ENCODE measurements around the gene SEPTIN2. TPM values are rescaled to one million over a fixed set of nuclear protein-coding genes. Genes with fewer than 3 reads are reported as not detected.

The SEPTIN2 gene
- total RNA-seq, 2 donors from 2014 or later = 180 to 230 TPM

DNA sequence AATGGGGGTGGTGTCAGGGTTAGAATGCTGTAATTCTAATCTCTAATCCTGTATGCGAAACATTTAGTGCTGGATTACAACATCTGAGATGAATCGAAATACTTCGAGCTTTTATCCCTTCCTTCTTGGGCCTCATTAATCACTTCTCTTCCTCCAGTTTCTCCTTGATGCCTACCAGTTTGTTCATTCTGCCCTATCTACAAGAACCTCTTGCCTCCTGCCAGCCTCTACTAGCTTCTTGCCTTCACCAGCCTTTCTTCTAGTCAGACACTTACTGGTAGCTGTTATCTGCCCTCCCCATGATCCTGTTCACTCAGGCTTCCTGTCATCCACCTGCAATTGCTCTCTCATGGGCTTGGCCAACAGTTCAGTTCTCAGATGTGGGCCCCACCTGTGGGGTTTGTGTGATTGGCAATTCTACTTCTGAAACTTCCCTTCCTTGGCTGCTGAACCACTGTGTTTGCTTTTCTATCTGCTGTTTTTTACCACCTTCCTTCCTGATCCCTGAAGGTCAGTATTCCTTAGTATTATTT lies 25.0 kb downstream of the SEPTIN2 start:
- no peaks in the 10 kb centered on the region for H3K27me3 Mint-ChIP-seq
- H3K36me3 Mint-ChIP-seq (ENCODE audit: low read depth) = peaks cover 96% of the 10 kb centered on the region
- H3K4me3 Mint-ChIP-seq = no peak overlapping the region
- ATAC-seq (replicated peaks) = no peak
- H3K9me3 Mint-ChIP-seq = no peaks in the 10 kb centered on the region
- H3K4me1 Mint-ChIP-seq = peaks cover 26% of the 10 kb centered on the region
- H3K27ac Mint-ChIP-seq = peak overlapping the region; percentile 75

DNA sequence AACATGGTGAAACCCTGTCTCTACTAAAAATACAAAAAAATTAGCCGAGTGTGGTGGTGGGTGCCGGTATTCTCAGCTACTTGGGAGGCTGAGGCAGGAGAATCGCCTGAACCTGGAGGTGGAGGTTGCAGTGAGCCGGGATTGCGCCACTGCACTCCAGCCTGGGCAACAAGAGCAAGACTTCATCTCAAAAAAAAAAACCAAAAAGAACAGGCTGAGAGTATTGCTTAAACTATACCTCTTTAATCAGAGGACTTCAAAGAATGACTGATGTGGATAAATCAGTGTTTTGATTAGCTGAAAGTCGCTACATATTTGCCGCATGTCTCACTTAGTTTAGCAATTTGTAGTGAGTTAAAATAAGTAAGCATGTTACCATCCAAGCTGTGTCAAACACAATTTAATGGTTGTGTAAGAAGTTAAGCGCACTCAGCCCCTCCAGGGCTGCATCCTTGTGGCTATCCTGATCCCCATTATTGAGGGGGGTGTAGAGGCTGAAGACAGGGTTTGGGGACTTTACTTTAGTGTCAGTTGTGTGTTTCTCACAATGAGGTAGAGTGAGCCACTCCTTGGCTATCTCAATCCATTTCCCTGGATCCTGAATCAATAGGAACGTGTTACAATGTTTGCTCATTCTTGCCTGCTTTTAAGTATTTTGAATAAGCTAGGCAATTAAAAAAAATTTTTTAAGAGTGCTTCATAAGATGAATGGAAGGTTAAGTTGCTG lies 29.4 kb downstream of the SEPTIN2 start:
- H3K4me3 Mint-ChIP-seq = no peak overlapping the region
- no peak for ATAC-seq (replicated peaks)
- H3K9me3 Mint-ChIP-seq = no peaks in the 10 kb centered on the region
- no peaks in the 10 kb centered on the region for H3K27me3 Mint-ChIP-seq
- H3K36me3 Mint-ChIP-seq (ENCODE audit: low read depth) = peaks cover 100% of the 10 kb centered on the region
- H3K4me1 Mint-ChIP-seq = peaks cover 12% of the 10 kb centered on the region
- no peak overlapping the region for H3K27ac Mint-ChIP-seq

DNA sequence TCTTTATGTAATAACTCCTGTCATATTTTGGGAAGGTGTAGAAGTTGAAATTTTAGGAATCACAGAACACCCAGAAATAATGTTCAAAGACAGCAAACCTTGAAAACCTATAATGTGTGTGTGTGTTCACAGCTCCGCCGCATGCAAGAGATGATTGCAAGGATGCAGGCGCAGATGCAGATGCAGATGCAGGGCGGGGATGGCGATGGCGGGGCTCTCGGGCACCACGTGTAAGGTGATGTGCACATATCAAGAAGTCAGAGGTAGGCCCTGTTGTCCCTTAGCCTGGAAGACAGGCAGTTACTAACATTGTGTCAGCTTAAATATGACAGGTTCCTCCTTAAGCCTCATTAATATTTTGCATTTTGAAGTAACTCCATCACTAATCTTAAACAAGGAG lies 34.2 kb downstream of the SEPTIN2 start:
- Mint-ChIP-seq H3K36me3 (ENCODE audit: low read depth) (peaks cover 93% of the 10 kb centered on the region), H3K4me1 (peaks cover 7% of the 10 kb centered on the region), H3K4me3 (no peak overlapping the region), H3K27me3 (no peaks in the 10 kb centered on the region), H3K9me3 (no peaks in the 10 kb centered on the region), H3K27ac (no peak overlapping the region)
- ATAC-seq (replicated peaks) = no peak

DNA sequence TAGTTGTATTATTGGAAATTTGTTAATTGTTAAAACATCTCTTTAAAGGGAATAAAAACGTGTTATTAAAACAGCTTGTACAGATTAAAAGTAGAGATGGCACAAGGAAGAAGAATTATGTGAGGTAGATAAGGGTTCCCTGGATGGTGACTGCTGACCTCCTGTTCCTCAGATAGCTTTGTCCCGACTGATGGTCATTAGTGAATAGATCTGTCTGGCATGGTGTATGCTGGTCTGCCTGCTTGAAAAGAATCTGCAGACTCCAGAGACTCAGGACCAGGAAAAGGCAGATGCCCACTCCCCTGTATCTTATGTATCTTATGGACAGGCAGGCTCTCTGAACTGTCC lies 34.8 kb downstream of the SEPTIN2 start:
- Mint-ChIP-seq H3K36me3 (ENCODE audit: low read depth) (peaks cover 87% of the 10 kb centered on the region), H3K27me3 (no peaks in the 10 kb centered on the region), H3K27ac (no peak overlapping the region), H3K9me3 (no peaks in the 10 kb centered on the region), H3K4me1 (peaks cover 7% of the 10 kb centered on the region), H3K4me3 (no peak overlapping the region)
- ATAC-seq (replicated peaks) = no peak

DNA sequence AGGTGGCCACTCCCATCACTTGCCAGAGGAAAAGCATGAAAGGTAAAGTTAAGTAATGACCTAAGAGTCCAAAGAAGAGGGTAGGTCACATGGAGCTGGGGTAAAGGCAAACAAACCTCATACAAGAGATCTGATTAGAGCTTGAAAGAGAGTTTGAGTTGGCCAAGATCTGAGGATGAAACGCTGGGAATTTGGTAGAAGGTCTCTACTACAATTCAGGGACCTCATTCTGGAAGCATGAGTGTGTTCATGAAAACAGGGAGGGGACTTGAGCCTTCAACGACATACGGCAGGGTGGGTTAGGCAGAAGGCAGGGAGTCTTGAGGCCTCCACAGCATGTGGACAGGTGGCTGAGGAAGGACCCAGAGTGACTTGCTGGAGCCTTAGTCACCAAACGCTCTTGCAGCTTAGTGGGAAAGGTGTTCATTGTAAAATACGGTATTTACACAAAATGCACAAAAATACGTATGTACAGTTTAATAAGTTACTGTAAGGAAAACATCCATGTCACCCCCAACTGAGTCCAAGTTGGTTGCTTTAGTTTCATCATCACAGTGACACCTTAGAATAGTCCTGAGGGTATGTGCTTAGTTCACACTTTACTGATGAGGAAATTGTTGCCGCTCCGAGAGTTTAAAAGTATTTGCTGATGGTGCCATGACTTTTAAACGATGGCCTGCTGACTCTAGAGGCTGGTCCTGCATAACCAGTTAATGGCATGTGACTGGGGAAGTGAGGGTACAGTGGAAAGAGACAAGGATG lies 35.3 kb downstream of the SEPTIN2 start:
- Mint-ChIP-seq H3K9me3 (no peaks in the 10 kb centered on the region), H3K36me3 (ENCODE audit: low read depth) (peaks cover 81% of the 10 kb centered on the region), H3K27ac (no peak overlapping the region), H3K27me3 (no peaks in the 10 kb centered on the region), H3K4me1 (peaks cover 7% of the 10 kb centered on the region), H3K4me3 (no peak overlapping the region)
- no peak for ATAC-seq (replicated peaks)

DNA sequence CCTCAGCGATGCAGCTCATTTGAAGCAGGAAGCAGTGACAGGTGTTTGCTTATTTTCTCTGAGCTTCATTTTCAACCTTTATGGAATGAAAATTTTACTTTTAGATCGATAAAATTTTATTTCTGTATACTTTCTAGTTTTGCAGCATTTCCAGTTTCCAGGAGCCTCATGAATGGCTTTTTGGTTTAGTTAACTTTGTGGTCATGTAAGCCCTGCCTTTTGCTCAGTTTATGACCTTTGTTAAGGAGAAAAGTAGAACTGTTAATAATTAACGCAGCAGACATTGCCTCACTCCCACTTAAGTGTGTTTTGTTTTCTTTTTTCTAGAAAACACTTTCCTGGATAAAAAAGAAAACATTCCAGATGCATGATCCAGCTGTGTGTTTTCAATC lies 35.9 kb downstream of the SEPTIN2 start:
- H3K36me3 Mint-ChIP-seq (ENCODE audit: low read depth) = peaks cover 76% of the 10 kb centered on the region
- ATAC-seq (replicated peaks) = no peak
- H3K4me1 Mint-ChIP-seq = peaks cover 7% of the 10 kb centered on the region
- no peak overlapping the region for H3K4me3 Mint-ChIP-seq
- H3K9me3 Mint-ChIP-seq = no peaks in the 10 kb centered on the region
- peak overlapping the region; percentile 63 for H3K27ac Mint-ChIP-seq
- H3K27me3 Mint-ChIP-seq = no peaks in the 10 kb centered on the region

DNA sequence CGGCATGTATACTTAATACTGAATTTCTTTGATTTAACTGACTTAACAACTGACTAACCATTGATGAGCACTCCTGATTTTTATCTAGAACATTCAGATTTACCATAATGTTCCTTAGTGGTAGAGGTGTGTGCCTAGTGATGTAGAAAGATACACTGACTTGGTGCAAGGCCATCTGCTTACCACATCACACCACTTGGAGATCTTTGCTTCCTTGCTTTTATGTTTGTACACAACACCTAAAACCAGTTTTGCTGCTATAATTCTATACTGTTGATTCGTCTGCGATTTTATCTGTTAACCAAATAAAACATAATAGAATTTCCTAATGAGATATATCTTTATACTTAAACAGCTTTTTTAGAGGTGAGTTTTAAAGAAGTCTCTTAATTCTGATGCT lies 36.5 kb downstream of the SEPTIN2 start:
- peaks cover 70% of the 10 kb centered on the region for H3K36me3 Mint-ChIP-seq (ENCODE audit: low read depth)
- H3K4me3 Mint-ChIP-seq = no peak overlapping the region
- H3K4me1 Mint-ChIP-seq = peaks cover 11% of the 10 kb centered on the region
- H3K27ac Mint-ChIP-seq = peak overlapping the region; percentile 63
- ATAC-seq (replicated peaks) = no peak
- H3K9me3 Mint-ChIP-seq = no peaks in the 10 kb centered on the region
- no peaks in the 10 kb centered on the region for H3K27me3 Mint-ChIP-seq

DNA sequence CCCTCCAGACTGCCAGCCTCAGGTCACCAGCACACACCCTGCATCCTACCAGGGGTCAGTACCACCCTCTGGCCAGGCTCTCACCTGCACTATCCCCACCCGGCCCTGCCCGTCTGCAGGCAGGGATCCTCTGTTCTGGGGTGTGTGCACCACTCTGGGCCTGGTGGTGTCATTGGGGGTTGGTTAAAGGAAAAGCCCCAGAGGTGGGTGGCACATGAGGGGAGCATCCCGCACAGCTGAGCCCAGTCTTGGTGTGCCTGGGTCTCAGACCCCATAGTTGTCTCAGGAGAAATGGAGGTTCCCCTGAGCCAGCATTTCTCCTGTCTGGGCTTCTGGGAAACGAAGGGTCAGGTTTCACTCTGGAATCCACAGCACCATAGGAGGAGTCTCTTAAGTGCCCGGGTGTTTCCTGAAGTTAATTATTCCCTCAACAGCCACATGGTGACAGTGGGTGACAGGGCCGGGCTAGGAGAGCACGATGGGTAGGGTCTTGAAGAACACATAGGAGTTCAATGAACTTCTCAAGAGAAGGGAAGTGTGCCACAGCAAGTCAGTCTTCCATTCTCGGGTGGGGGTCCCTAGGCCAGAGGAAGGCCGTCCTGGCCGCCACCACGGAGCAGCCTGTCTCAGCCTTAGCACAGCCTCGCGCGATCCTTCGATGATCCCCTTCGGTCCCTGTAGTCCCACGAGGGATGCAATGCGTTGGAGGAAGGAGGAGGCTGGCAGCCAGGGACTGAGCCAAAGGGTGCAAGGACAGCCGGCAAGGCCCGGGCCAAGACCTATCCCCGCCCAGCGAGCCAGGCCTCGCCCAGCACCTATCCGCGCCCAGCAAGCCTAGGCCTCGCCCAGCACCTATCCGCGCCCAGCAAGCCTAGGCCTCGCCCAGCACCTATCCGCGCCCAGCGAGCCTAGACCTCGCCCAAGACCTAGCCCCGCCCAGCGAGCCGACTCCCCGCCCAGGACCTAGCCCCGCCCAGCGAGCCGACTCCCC lies 39.2 kb downstream of the SEPTIN2 start:
- peaks cover 20% of the 10 kb centered on the region for H3K4me1 Mint-ChIP-seq
- ATAC-seq (replicated peaks) = peak; percentile 30
- H3K9me3 Mint-ChIP-seq = no peaks in the 10 kb centered on the region
- no peak overlapping the region for H3K27ac Mint-ChIP-seq
- no peaks in the 10 kb centered on the region for H3K27me3 Mint-ChIP-seq
- peaks cover 42% of the 10 kb centered on the region for H3K36me3 Mint-ChIP-seq (ENCODE audit: low read depth)
- peak overlapping the region; percentile 26 for H3K4me3 Mint-ChIP-seq

DNA sequence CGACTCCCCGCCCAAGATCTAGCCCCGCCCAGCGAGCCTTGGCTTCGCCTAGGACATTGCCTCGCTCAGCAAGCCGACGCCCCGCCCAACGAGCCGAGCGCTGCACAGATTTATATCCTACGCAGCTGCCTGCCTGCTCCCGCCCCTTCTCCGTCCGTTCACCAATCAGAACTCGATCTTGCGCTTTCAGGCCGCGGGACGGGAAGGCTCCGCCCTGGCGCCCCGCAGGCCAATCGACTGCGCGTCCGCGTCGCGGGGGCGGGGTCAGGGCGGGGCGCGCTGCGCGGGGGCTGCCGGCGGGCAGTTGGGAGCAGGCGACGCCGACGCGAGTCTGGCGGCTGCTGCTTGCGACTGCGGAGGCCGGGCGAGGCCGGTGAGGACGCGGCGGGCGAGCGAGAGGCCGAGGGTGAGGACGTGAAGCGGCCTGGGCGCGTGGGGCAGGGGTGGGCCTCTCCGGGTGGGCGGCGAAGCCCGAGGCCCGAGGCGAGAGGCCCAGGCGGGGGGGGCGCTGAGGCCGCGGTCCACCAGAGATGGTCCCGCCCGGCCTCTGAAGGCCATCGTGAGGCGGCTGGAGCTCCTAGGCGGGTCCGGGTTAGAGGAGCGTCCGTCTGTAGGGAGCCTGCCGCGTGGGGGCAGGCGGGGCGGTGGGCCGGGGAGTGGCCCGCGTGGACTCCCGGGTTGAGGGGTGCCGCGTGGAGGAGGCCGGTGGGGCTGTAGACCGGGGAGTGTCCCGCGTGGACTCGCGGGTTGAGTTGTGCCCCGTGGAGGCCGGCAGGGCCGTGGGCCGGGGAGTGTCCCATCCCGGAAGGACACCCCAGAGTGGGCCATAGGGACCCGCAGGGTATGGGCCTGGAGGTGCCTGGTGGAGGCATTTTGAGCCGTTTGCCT lies 40.5 kb downstream of the SEPTIN2 start, which contains the start of gene FARP2:
FARP2 (plus strand) TSS at position 303 of the 888 bp plus-strand sequence. CDS start 16,823 bp downstream, outside the sequence.
- H3K27me3 Mint-ChIP-seq = no peaks in the 10 kb centered on the region
- H3K36me3 Mint-ChIP-seq (ENCODE audit: low read depth) = peaks cover 30% of the 10 kb centered on the region
- H3K27ac Mint-ChIP-seq = peak within 1 kb of the TSS; percentile 54
- peak within 1 kb of the TSS; percentile 80 for H3K4me3 Mint-ChIP-seq
- peaks cover 20% of the 10 kb centered on the region for H3K4me1 Mint-ChIP-seq
- peak; percentile 94 for ATAC-seq (replicated peaks)
- H3K9me3 Mint-ChIP-seq = no peaks in the 10 kb centered on the region

DNA sequence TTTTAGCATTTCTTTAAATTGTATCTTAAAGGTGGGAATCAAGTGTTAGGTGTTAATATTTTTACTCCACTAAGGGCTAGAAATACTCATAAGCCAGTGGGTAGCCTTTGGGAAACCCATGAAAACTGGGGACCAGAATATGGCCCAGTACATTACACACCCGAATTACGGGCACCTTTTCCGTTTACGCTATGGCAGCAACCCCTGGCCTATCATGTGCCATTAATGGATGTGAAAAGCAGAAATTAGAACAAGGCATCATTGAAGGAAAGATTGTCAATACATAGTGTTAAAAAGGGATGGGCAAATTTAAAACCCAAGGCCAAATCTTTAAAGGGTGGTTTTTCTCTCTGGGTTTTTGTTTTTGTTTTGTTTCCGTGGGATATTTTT lies 41.1 kb downstream of the SEPTIN2 start:
- Mint-ChIP-seq H3K4me3 (peak overlapping the region; percentile 80), H3K27me3 (no peaks in the 10 kb centered on the region)

DNA sequence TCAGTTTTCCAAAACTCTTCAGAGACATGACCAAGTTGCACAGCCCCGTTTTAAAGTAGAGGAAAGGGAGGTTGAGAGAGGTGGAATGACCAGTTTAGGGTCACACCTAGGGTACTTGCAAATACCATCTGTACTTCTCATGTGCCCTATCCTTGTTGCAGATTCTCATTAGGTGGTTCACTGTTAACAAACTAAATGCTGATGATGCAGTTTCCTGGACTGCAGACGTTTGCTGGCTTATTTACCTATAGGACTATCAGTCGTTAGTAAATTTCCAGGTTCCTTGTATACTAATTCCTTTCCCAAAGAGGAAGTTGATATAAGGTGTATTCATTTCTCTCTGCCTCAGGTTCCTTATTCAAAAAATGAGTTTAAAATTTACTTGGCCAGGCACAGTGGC lies 41.8 kb downstream of the SEPTIN2 start:
- Mint-ChIP-seq H3K27ac (peak overlapping the region; percentile 54), H3K4me1 (peaks cover 20% of the 10 kb centered on the region), H3K27me3 (no peaks in the 10 kb centered on the region)

More for the DNA sequence above, 41.1 kb downstream of the SEPTIN2 start:
- H3K4me1 Mint-ChIP-seq = peaks cover 20% of the 10 kb centered on the region
- no peaks in the 10 kb centered on the region for H3K9me3 Mint-ChIP-seq
- H3K36me3 Mint-ChIP-seq (ENCODE audit: low read depth) = peaks cover 23% of the 10 kb centered on the region
- H3K27ac Mint-ChIP-seq = peak overlapping the region; percentile 54
- no peak for ATAC-seq (replicated peaks)

DNA sequence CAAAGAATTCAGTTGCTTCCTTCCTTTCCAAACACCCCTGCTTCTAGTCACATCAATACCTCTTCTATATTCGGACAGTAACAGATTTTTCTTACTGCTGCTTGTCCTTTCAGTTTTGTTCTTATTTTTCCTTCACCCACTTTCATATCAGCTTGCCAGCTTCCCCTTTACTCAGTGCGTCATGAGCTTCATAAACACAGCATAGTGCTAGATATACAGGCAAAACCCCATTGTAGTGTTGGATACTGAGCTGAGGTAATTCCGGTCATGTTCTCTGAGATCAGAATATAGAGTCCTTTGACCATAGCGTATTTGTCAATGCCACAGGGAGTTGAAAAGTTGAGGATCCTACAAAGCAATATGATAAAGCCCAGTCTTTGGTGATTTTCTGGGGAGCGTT lies 42.7 kb downstream of the SEPTIN2 start:
- Mint-ChIP-seq H3K27me3 (no peaks in the 10 kb centered on the region), H3K4me1 (peaks cover 16% of the 10 kb centered on the region), H3K4me3 (peak overlapping the region; percentile 33), H3K9me3 (no peaks in the 10 kb centered on the region), H3K36me3 (ENCODE audit: low read depth) (peaks cover 7% of the 10 kb centered on the region), H3K27ac (peak overlapping the region; percentile 1)
- peak; percentile 13 for ATAC-seq (replicated peaks)

More for the DNA sequence above, 41.8 kb downstream of the SEPTIN2 start:
- Mint-ChIP-seq H3K9me3 (no peaks in the 10 kb centered on the region), H3K4me3 (peak overlapping the region; percentile 80), H3K36me3 (ENCODE audit: low read depth) (peaks cover 17% of the 10 kb centered on the region)
- no peak for ATAC-seq (replicated peaks)

DNA sequence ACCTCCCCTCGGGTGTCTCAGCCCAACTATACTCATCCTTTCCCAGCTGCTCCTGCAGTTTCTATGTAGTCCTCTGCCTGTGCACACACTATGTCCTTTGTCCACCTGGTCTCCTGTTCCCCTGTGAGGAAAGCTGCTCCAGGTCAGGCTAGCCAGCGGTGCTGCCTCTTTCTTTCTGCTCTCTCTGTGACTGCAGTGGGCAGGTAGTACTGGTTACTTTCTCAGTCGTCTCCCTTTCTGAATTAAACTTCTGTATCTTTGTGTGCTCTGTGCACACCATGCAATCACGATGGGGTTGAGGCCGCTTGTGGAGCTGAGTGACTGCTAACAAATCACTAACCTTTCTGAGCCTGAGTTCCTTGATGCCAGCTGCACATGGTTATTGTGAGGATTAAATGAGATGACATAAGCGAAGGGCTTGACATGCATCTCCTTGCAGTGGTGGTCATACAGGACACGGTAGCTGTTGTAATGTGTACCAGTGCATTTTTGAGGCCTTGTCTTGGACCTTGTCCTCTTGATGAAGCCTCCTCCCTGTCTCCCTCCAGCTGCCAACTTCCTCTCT lies 43.8 kb downstream of the SEPTIN2 start:
- Mint-ChIP-seq H3K9me3 (no peaks in the 10 kb centered on the region), H3K27me3 (no peaks in the 10 kb centered on the region)

More for the DNA sequence above, 43.8 kb downstream of the SEPTIN2 start:
- Mint-ChIP-seq H3K27ac (no peak overlapping the region), H3K4me3 (no peak overlapping the region), H3K36me3 (ENCODE audit: low read depth) (no peaks in the 10 kb centered on the region), H3K4me1 (peaks cover 18% of the 10 kb centered on the region)
- no peak for ATAC-seq (replicated peaks)
